K562 (cell line): Measurements from ENCODE around the gene MYO15B. TPM values are rescaled to one million over a fixed set of nuclear protein-coding genes. Genes with fewer than 3 reads are reported as not detected.
A peak's percentile ranks its signal among the peaks of the same experiment; 100 is the strongest.

Source experiments
- ARNT ChIP-seq, 2 experiments: fragments of 450-650 bp; IDR thresholded peaks; 2 replicates each; pipeline ENCODE4 v1.6.1; 2016; ENCODE audit warnings: mild to moderate bottlenecking in 1 of 2
- ASH1L ChIP-seq: fragments of 450-650 bp; IDR thresholded peaks from 2 replicates; pipeline ENCODE4 v1.6.1; 2018; ENCODE audit warnings: borderline replicate concordance, mild to moderate bottlenecking, low read depth; ENCODE audit not compliant: partially characterized antibody
- CBX1 ChIP-seq: sonication (generic); IDR thresholded peaks from 2 replicates; pipeline ENCODE4 v1.6.1; 2016; ENCODE audit warnings: antibody characterized with exemption, low read depth, mild to moderate bottlenecking
- CCNT2 ChIP-seq: IDR thresholded peaks from 2 replicates; pipeline ENCODE4 v1.6.1; 2011; ENCODE audit warnings: borderline replicate concordance, low read depth, mild to moderate bottlenecking, moderate library complexity, mixed read lengths, low read length; ENCODE audit not compliant: insufficient read length; ENCODE audit errors: extremely low read depth
- FOXK1 ChIP-seq: sonication (generic); formaldehyde crosslinking; IDR thresholded peaks from 2 replicates; pipeline ENCODE4 v1.8.0; 2022; ENCODE audit warnings: missing genetic modification reagents, mild to moderate bottlenecking, borderline replicate concordance
- GABPB1 ChIP-seq: sonication (generic); formaldehyde crosslinking; IDR thresholded peaks from 2 replicates; pipeline ENCODE4 v1.8.0; 2022; ENCODE audit warnings: mild to moderate bottlenecking, missing genetic modification reagents
- HMGN3 ChIP-seq: IDR thresholded peaks from 2 replicates; pipeline ENCODE4 v1.6.1; 2011; ENCODE audit warnings: borderline replicate concordance, low read depth, mild to moderate bottlenecking, mixed read lengths, low read length; ENCODE audit not compliant: insufficient read length; ENCODE audit errors: extremely low read depth
- SMAD2 ChIP-seq: fragments of 150-350 bp; IDR thresholded peaks from 2 replicates; pipeline ENCODE4 v1.6.1; 2014; ENCODE audit warnings: low read depth, mild to moderate bottlenecking, low read length
- SNIP1 ChIP-seq: fragments of 450-650 bp; IDR thresholded peaks from 2 replicates; pipeline ENCODE4 v1.7.1; 2017; ENCODE audit warnings: low read depth, mild to moderate bottlenecking
- STAG1 ChIP-seq: sonication (generic); formaldehyde crosslinking; IDR thresholded peaks from 2 replicates; pipeline ENCODE4 v1.5.0; 2020; ENCODE audit warnings: missing genetic modification reagents, borderline replicate concordance
- STAT5B ChIP-seq: fragments of 250-450 bp; sonication (Bioruptor Pico); IDR thresholded peaks from 2 replicates; pipeline ENCODE4 v1.8.0; 2021; ENCODE audit warnings: mild to moderate bottlenecking, inconsistent platforms
- ZNF24 ChIP-seq: fragments of 450-650 bp; IDR thresholded peaks from 2 replicates; pipeline ENCODE4 v1.6.1; 2016
- polyA plus RNA-seq, 8 experiments: library from polyadenylated mRNA; depleted of rRNA in 4 of 8; stranded (reverse) in 5 of 8; unstranded in 3 of 8; fragments of >200 nt; fragmentation: Nextera tagmentation in 2 of 8; fragmentation: Illumina TruSeq in 1 of 8; extraction: Ambion mirVana in 2 of 8; extraction: Trizol in 1 of 8; gene quantifications; 2 replicates each; pipeline versions ENCODE4 v1.2.1 to v1.2.3, GENCODE V29; 2011 to 2014; ENCODE audit warnings: inconsistent platforms in 1 of 8, missing spikeins in 1 of 8
- total RNA-seq, 7 experiments: library from RNA; depleted of rRNA in 6 of 7; stranded (reverse); fragments of >200 nt in 6 of 7; fragmentation: Illumina TruSeq in 2 of 7; extraction: Trizol in 2 of 7; gene quantifications; 2 replicates each; pipeline versions ENCODE4 v1.2.1 to v1.2.3, GENCODE V29; 2011 to 2021; ENCODE audit warnings: low replicate concordance in 1 of 7
- TF ChIP-seq, protein P1 (sequence below): fragments of 250-450 bp; sonication (Bioruptor Pico); IDR thresholded peaks from 2 replicates; pipeline ENCODE4 v1.5.0; 2021
- TF ChIP-seq, protein P2 (sequence below), 3 experiments: IDR thresholded peaks in 2 of 3; conservative IDR thresholded peaks in 1 of 3; 2 replicates each; pipeline ENCODE4 v1.5.1; 2011 to 2012; ENCODE audit warnings: low read length in 3 of 3, mild to moderate bottlenecking in 3 of 3, control low read depth in 2 of 3, improper control_type of control experiment in 1 of 3, inconsistent platforms in 1 of 3, low read depth in 1 of 3, mixed read lengths in 1 of 3, moderate library complexity in 1 of 3; ENCODE audit not compliant: insufficient read depth in 2 of 3
- TF ChIP-seq, protein P3 (sequence below): sonication (generic); formaldehyde crosslinking; IDR thresholded peaks from 2 replicates; pipeline ENCODE4 v1.9.0; 2022; ENCODE audit warnings: mild to moderate bottlenecking, missing genetic modification reagents
- TF ChIP-seq, protein P4 (sequence below): sonication (generic); formaldehyde crosslinking; IDR thresholded peaks from 2 replicates; pipeline ENCODE4 v1.8.0; 2022; ENCODE audit warnings: missing genetic modification reagents, mild to moderate bottlenecking, moderate library complexity, borderline replicate concordance
- TF ChIP-seq, protein P5 (sequence below): fragments of 250-450 bp; sonication (Bioruptor Pico); IDR thresholded peaks from 2 replicates; pipeline ENCODE4 v1.5.0; 2021
- TF ChIP-seq, protein P6 (sequence below): sonication (generic); formaldehyde crosslinking; IDR thresholded peaks from 2 replicates; pipeline ENCODE4 v1.8.0; 2022; ENCODE audit warnings: missing genetic modification reagents, mild to moderate bottlenecking, borderline replicate concordance
- TF ChIP-seq, protein P7 (sequence below): sonication (generic); formaldehyde crosslinking; IDR thresholded peaks from 2 replicates; pipeline ENCODE4 v1.8.1; 2022; ENCODE audit warnings: missing genetic modification reagents

Gene MYO15B
- total and polyA plus RNA-seq, 9 of the 15 experiments (the other 6 are each of a cell fraction or from before 2014, with no cell fraction given): 0.05 to 3.1 (median 0.83) TPM; not detected in 2

DNA sequence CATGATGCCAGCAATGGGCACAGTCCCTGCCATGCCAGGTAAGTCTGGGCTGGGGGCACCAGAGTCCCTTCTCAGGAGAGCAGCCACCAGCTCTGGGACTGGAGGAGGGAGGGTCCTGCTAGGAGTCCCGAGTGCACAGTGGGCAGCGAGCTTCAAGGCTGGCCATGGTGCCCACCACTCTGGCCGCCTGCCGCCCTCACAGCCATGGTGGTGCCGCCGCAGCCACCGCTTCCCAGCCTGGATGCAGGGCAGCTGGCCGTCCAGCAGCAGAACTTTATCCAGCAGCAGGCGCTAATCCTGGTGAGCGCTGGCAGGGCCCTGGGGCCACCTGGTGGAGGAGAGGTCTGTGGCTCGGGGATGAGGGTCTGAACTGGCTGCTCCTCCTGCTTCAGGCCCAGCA lies 27.7 kb downstream of the MYO15B start (continued):
- TF ChIP-seq, protein P1, sequence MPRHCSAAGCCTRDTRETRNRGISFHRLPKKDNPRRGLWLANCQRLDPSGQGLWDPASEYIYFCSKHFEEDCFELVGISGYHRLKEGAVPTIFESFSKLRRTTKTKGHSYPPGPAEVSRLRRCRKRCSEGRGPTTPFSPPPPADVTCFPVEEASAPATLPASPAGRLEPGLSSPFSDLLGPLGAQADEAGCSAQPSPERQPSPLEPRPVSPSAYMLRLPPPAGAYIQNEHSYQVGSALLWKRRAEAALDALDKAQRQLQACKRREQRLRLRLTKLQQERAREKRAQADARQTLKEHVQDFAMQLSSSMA (CRISPR knock-in tag): no peak
- TF ChIP-seq, protein P2, sequence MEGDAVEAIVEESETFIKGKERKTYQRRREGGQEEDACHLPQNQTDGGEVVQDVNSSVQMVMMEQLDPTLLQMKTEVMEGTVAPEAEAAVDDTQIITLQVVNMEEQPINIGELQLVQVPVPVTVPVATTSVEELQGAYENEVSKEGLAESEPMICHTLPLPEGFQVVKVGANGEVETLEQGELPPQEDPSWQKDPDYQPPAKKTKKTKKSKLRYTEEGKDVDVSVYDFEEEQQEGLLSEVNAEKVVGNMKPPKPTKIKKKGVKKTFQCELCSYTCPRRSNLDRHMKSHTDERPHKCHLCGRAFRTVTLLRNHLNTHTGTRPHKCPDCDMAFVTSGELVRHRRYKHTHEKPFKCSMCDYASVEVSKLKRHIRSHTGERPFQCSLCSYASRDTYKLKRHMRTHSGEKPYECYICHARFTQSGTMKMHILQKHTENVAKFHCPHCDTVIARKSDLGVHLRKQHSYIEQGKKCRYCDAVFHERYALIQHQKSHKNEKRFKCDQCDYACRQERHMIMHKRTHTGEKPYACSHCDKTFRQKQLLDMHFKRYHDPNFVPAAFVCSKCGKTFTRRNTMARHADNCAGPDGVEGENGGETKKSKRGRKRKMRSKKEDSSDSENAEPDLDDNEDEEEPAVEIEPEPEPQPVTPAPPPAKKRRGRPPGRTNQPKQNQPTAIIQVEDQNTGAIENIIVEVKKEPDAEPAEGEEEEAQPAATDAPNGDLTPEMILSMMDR (IDR thresholded peaks at IDR 0.05 in 2 of 3, conservative IDR thresholded peaks at IDR 0.05 in 1 of 3; ENCODE audit: insufficient read depth in 2 of 3, low read depth in 1 of 3, low read length in 3 of 3): peak; percentile 35 to 98 (median 64); a peak in 4 of 6 replicates
- TF ChIP-seq HMGN3 (no peak), FOXK1 (CRISPR knock-in tag) (no peak), ZNF24 (no peak), SMAD2 (no peak), SNIP1 (no peak), CBX1 (no peak), ASH1L (no peak), GABPB1 (peak; percentile 42; the same call in 1 of the 2 replicates), CCNT2 (no peak), STAT5B (CRISPR knock-in tag) (no peak), ARNT (IDR thresholded peaks at IDR 0.05) (no peak), STAG1 (peak; percentile 6; the same call in 1 of the 2 replicates)
- TF ChIP-seq, protein P3, sequence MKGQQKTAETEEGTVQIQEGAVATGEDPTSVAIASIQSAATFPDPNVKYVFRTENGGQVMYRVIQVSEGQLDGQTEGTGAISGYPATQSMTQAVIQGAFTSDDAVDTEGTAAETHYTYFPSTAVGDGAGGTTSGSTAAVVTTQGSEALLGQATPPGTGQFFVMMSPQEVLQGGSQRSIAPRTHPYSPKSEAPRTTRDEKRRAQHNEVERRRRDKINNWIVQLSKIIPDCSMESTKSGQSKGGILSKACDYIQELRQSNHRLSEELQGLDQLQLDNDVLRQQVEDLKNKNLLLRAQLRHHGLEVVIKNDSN: no peak
- TF ChIP-seq, protein P4, sequence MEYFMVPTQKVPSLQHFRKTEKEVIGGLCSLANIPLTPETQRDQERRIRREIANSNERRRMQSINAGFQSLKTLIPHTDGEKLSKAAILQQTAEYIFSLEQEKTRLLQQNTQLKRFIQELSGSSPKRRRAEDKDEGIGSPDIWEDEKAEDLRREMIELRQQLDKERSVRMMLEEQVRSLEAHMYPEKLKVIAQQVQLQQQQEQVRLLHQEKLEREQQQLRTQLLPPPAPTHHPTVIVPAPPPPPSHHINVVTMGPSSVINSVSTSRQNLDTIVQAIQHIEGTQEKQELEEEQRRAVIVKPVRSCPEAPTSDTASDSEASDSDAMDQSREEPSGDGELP (CRISPR knock-in tag): peak; percentile 53
- TF ChIP-seq, protein P5, sequence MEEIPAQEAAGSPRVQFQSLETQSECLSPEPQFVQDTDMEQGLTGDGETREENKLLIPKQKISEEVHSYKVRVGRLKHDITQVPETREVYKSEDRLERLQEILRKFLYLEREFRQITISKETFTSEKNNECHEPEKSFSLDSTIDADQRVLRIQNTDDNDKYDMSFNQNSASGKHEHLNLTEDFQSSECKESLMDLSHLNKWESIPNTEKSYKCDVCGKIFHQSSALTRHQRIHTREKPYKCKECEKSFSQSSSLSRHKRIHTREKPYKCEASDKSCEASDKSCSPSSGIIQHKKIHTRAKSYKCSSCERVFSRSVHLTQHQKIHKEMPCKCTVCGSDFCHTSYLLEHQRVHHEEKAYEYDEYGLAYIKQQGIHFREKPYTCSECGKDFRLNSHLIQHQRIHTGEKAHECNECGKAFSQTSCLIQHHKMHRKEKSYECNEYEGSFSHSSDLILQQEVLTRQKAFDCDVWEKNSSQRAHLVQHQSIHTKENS: no peak
- TF ChIP-seq, protein P6, sequence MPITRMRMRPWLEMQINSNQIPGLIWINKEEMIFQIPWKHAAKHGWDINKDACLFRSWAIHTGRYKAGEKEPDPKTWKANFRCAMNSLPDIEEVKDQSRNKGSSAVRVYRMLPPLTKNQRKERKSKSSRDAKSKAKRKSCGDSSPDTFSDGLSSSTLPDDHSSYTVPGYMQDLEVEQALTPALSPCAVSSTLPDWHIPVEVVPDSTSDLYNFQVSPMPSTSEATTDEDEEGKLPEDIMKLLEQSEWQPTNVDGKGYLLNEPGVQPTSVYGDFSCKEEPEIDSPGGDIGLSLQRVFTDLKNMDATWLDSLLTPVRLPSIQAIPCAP (CRISPR knock-in tag): no peak
- TF ChIP-seq, protein P7, sequence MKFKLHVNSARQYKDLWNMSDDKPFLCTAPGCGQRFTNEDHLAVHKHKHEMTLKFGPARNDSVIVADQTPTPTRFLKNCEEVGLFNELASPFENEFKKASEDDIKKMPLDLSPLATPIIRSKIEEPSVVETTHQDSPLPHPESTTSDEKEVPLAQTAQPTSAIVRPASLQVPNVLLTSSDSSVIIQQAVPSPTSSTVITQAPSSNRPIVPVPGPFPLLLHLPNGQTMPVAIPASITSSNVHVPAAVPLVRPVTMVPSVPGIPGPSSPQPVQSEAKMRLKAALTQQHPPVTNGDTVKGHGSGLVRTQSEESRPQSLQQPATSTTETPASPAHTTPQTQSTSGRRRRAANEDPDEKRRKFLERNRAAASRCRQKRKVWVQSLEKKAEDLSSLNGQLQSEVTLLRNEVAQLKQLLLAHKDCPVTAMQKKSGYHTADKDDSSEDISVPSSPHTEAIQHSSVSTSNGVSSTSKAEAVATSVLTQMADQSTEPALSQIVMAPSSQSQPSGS (CRISPR knock-in tag): no peak
